ENCODE data around the gene ESYT3.

- TF ChIP-seq CTCF (IDR thresholded peaks at IDR 0.05; ENCODE audit: low read depth, low read length) (no peak), EZH2phosphoT487 (IDR thresholded peaks at IDR 0.05; ENCODE audit: low read depth) (no peak)
Observed at GRCh38 chr3:138400651-138401070, 33.8 kb upstream of the ESYT3 start.

Data from OCI-LY3 (cell line).